ENCODE measurements around the gene ZNF428. TPM values are rescaled to one million over a fixed set of nuclear protein-coding genes. Genes with fewer than 3 reads are reported as not detected.

The ZNF428 gene
- total and polyA plus RNA-seq, 4 donors, result 66.1 to 305 (median 206) TPM

DNA sequence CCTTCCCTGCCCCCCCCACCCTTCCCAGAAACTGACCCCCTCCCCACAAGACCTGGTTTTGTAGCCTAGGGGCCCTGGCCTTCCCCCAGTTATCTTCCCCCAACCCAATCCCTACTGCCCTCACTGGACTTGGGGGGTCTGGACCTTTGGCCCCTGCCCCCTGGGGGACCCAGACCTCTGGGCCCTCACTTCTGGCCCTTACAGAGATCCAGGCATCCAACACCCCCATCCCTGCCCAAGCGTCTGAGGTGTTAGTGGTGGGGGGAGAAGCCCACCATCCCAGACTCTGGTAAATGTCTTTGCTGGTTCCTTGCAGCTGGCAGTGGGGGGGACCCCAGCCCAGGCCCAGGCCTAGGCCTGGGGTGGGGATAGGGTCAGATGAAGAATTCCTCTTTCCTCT, 3.5 kb upstream of the ZNF428 start:
- H3K36me3 ChIP-seq (ENCODE audit: control insufficient read depth, insufficient read depth, low read length), result peaks cover 60% of the 10 kb centered on the region

GRCh38 chr19:43622070-43622469, 2.6 kb upstream of the ZNF428 start:
- Histone ChIP-seq H3K4me1 (ENCODE audit: control insufficient read depth, insufficient read depth, low read length) (peaks cover 30% of the 10 kb centered on the region), H3K27ac (ENCODE audit: low read depth, low read length) (no peak overlapping the region), H3K9me3 (ENCODE audit: control insufficient read depth, insufficient read depth, low read length) (no peaks in the 10 kb centered on the region), H3K4me3 (ENCODE audit: low read depth, low read length) (no peak overlapping the region), H3K27me3 (ENCODE audit: control insufficient read depth, insufficient read depth, low read length) (no peaks in the 10 kb centered on the region), H3K36me3 (ENCODE audit: control insufficient read depth, insufficient read depth, low read length) (peaks cover 53% of the 10 kb centered on the region)
- WGBS (ENCODE audit: insufficient coverage), result 86% methylated on average over 1 of the region's 4 CpGs
- no peak for DNase-seq (ENCODE audit: low read depth in 4 of 6, low spot score in 6 of 6)

More for the DNA sequence above, 3.5 kb upstream of the ZNF428 start:
- WGBS (ENCODE audit: insufficient coverage), result no CpG with 5 or more reads among the region's 1 CpG
- DNase-seq (ENCODE audit: low read depth in 4 of 6, low spot score in 6 of 6), result no peak
- no peak overlapping the region for H3K4me3 ChIP-seq (ENCODE audit: low read depth, low read length)
- no peak overlapping the region for H3K27ac ChIP-seq (ENCODE audit: low read depth, low read length)
- peaks cover 29% of the 10 kb centered on the region for H3K4me1 ChIP-seq (ENCODE audit: control insufficient read depth, insufficient read depth, low read length)
- no peaks in the 10 kb centered on the region for H3K9me3 ChIP-seq (ENCODE audit: control insufficient read depth, insufficient read depth, low read length)
- H3K27me3 ChIP-seq (ENCODE audit: control insufficient read depth, insufficient read depth, low read length), result no peaks in the 10 kb centered on the region

DNA sequence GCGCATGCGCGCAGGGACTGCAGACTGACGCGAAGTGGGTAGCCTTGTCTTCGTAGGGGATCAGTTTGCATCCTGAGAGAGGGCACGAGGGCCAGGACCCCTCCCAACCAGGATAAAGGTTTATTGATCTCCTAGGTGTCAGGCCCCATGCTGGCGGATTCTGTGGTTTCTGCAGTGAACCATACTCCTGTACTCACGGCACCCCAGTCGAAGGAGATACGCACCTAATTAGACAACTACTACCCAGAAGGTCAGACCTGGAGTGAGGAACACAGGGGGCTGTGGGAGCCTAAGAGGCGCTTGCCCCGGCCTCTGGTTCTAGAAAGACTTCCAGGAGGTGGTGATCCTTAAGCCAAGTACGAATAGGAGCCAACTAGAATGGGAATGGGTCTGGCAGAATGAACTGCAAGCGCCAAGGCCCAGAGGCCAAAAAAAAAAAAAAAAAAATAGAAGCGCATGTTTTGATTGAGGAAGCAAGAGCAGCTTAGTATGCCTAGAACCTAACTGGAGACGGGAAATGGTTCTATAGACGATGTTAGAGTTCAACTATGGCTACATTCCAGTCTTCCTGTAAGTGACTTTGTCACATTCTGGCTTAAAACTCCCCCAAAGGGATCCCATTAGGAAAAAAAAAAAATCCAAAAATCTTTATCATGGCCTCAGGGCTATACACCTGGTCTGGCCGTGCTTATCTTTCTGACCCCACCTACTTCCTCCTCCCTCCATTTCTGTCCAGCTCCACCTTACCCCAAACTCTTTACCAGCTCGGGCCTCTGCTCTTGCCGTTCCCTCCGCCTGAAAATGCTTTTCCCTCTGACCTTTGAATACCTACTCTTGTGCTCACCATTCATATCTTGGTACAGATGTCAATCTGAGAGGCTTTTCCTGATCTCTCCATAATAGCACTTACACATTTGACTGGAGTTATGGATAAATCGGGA, 902 bp upstream of the ZNF428 start:
- WGBS (ENCODE audit: insufficient coverage), result 37% methylated on average over 16 of the region's 23 CpGs

GRCh38 chr19:43618921-43619261, 538 bp downstream of the ZNF428 start:
- Histone ChIP-seq H3K4me3 (ENCODE audit: low read depth, low read length) (peak overlapping the region; percentile 82), H3K36me3 (ENCODE audit: control insufficient read depth, insufficient read depth, low read length) (peaks cover 38% of the 10 kb centered on the region), H3K9me3 (ENCODE audit: control insufficient read depth, insufficient read depth, low read length) (no peaks in the 10 kb centered on the region), H3K4me1 (ENCODE audit: control insufficient read depth, insufficient read depth, low read length) (peaks cover 27% of the 10 kb centered on the region), H3K27ac (ENCODE audit: low read depth, low read length) (peak overlapping the region; percentile 98), H3K27me3 (ENCODE audit: control insufficient read depth, insufficient read depth, low read length) (no peaks in the 10 kb centered on the region)
- DNase-seq (ENCODE audit: low read depth in 4 of 6, low spot score in 6 of 6), result peak in 2 of 6 donors; percentile 83 to 88
- WGBS (ENCODE audit: insufficient coverage), result 1% methylated on average over 14 of the region's 14 CpGs

More for the DNA sequence above, 902 bp upstream of the ZNF428 start:
- no peak for DNase-seq (ENCODE audit: low read depth in 4 of 6, low spot score in 6 of 6)
- peak overlapping the region; percentile 98 for H3K27ac ChIP-seq (ENCODE audit: low read depth, low read length)
- H3K4me3 ChIP-seq (ENCODE audit: low read depth, low read length), result peak overlapping the region; percentile 82
- H3K9me3 ChIP-seq (ENCODE audit: control insufficient read depth, insufficient read depth, low read length), result no peaks in the 10 kb centered on the region
- H3K4me1 ChIP-seq (ENCODE audit: control insufficient read depth, insufficient read depth, low read length), result peaks cover 27% of the 10 kb centered on the region
- no peaks in the 10 kb centered on the region for H3K27me3 ChIP-seq (ENCODE audit: control insufficient read depth, insufficient read depth, low read length)
- H3K36me3 ChIP-seq (ENCODE audit: control insufficient read depth, insufficient read depth, low read length), result peaks cover 40% of the 10 kb centered on the region

- H3K4me1 ChIP-seq (ENCODE audit: control insufficient read depth, insufficient read depth, low read length), result peaks cover 27% of the 10 kb centered on the region
- no peak overlapping the region for H3K4me3 ChIP-seq (ENCODE audit: low read depth, low read length)
- H3K27ac ChIP-seq (ENCODE audit: low read depth, low read length), result no peak overlapping the region
- no peaks in the 10 kb centered on the region for H3K9me3 ChIP-seq (ENCODE audit: control insufficient read depth, insufficient read depth, low read length)
- DNase-seq (ENCODE audit: low read depth in 4 of 6, low spot score in 6 of 6), result no peak
- H3K36me3 ChIP-seq (ENCODE audit: control insufficient read depth, insufficient read depth, low read length), result peaks cover 38% of the 10 kb centered on the region
- whole genome bisulfite sequencing (ENCODE audit: insufficient coverage), result 88% methylated on average over 5 of the region's 6 CpGs
- no peaks in the 10 kb centered on the region for H3K27me3 ChIP-seq (ENCODE audit: control insufficient read depth, insufficient read depth, low read length)
Measured at GRCh38 chr19:43616954-43617353, 2.5 kb downstream of the ZNF428 start.

GRCh38 chr19:43616306-43616705, 3.1 kb downstream of the ZNF428 start:
- H3K27me3 ChIP-seq (ENCODE audit: control insufficient read depth, insufficient read depth, low read length), result no peaks in the 10 kb centered on the region
- no peak for DNase-seq (ENCODE audit: low read depth in 4 of 6, low spot score in 6 of 6)
- H3K36me3 ChIP-seq (ENCODE audit: control insufficient read depth, insufficient read depth, low read length), result peaks cover 44% of the 10 kb centered on the region
- no peak overlapping the region for H3K27ac ChIP-seq (ENCODE audit: low read depth, low read length)
- WGBS (ENCODE audit: insufficient coverage), result no CpG with 5 or more reads among the region's 1 CpG
- no peaks in the 10 kb centered on the region for H3K9me3 ChIP-seq (ENCODE audit: control insufficient read depth, insufficient read depth, low read length)
- H3K4me3 ChIP-seq (ENCODE audit: low read depth, low read length), result no peak overlapping the region
- H3K4me1 ChIP-seq (ENCODE audit: control insufficient read depth, insufficient read depth, low read length), result peaks cover 27% of the 10 kb centered on the region

GRCh38 chr19:43612374-43612773, 7.1 kb downstream of the ZNF428 start:
- DNase-seq (ENCODE audit: low read depth in 4 of 6, low spot score in 6 of 6), result no peak
- peaks cover 8% of the 10 kb centered on the region for H3K4me1 ChIP-seq (ENCODE audit: control insufficient read depth, insufficient read depth, low read length)
- H3K9me3 ChIP-seq (ENCODE audit: control insufficient read depth, insufficient read depth, low read length), result no peaks in the 10 kb centered on the region
- no peaks in the 10 kb centered on the region for H3K27me3 ChIP-seq (ENCODE audit: control insufficient read depth, insufficient read depth, low read length)
- no peak overlapping the region for H3K27ac ChIP-seq (ENCODE audit: low read depth, low read length)
- H3K36me3 ChIP-seq (ENCODE audit: control insufficient read depth, insufficient read depth, low read length), result peaks cover 70% of the 10 kb centered on the region
- WGBS (ENCODE audit: insufficient coverage), result 95% methylated on average over 10 of the region's 12 CpGs
- no peak overlapping the region for H3K4me3 ChIP-seq (ENCODE audit: low read depth, low read length)

DNA sequence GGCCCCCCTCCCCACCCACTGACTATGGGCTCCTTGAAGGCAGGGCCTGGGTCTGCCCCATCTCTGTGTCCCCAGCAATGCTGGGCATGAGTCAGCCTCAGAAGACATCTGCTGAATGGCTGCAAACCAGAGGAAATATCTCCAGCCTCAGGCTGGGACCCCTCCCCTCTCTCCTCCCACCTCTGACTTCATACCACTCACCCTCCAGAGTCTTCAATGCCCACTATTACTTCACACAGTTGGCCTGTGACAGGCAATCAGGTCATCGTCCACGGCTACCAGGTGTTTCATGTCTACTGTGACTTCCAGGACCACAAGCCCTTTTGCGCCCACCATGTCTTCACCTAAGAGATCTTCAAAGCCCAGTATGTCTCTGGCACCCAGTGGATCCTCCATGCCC, 7.6 kb downstream of the ZNF428 start, which contains the start of gene SRRM5:
Gene SRRM5, plus strand, starts transcription at position 301 of the 400 bp plus-strand sequence. Its CDS starts 34 bp downstream, at position 335.
- Histone ChIP-seq H3K27ac (ENCODE audit: low read depth, low read length) (no peak within 1 kb of the TSS), H3K27me3 (ENCODE audit: control insufficient read depth, insufficient read depth, low read length) (no peaks in the 10 kb centered on the region), H3K4me1 (ENCODE audit: control insufficient read depth, insufficient read depth, low read length) (peaks cover 5% of the 10 kb centered on the region), H3K36me3 (ENCODE audit: control insufficient read depth, insufficient read depth, low read length) (peaks cover 72% of the 10 kb centered on the region), H3K9me3 (ENCODE audit: control insufficient read depth, insufficient read depth, low read length) (no peaks in the 10 kb centered on the region), H3K4me3 (ENCODE audit: low read depth, low read length) (no peak within 1 kb of the TSS)
- DNase-seq (ENCODE audit: low read depth in 4 of 6, low spot score in 6 of 6), result no peak
- 100% methylated on average over 3 of the region's 3 CpGs for WGBS (ENCODE audit: insufficient coverage)

GRCh38 chr19:43610493-43610892, 8.9 kb downstream of the ZNF428 start:
- peaks cover 5% of the 10 kb centered on the region for H3K4me1 ChIP-seq (ENCODE audit: control insufficient read depth, insufficient read depth, low read length)
- H3K36me3 ChIP-seq (ENCODE audit: control insufficient read depth, insufficient read depth, low read length), result peaks cover 81% of the 10 kb centered on the region
- no peaks in the 10 kb centered on the region for H3K27me3 ChIP-seq (ENCODE audit: control insufficient read depth, insufficient read depth, low read length)
- H3K9me3 ChIP-seq (ENCODE audit: control insufficient read depth, insufficient read depth, low read length), result no peaks in the 10 kb centered on the region
- no peak overlapping the region for H3K4me3 ChIP-seq (ENCODE audit: low read depth, low read length)
- WGBS (ENCODE audit: insufficient coverage), result 25% methylated on average over 1 of the region's 3 CpGs
- no peak overlapping the region for H3K27ac ChIP-seq (ENCODE audit: low read depth, low read length)
- no peak for DNase-seq (ENCODE audit: low read depth in 4 of 6, low spot score in 6 of 6)

DNA sequence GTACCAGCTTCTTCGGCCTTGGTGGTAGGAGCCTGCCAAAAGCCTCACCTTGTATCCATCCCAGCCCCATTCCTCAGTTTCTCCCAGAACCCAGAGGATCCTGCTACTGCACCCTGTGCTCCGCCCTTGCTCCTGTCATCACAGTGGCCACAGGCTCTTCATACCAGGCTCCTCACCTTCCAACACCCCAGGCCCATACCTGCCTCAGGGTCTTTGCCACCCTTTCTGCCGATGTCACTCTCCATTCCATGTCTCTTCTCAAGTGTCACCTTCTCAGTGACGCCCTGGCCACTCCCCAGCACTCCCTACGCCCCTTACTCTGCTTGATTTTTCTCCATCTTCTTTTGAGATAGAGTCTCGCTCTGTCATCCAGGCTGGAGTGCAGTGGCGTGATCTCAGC, 9.6 kb downstream of the ZNF428 start:
- WGBS (ENCODE audit: insufficient coverage), result 80% methylated on average over 6 of the region's 7 CpGs
- no peaks in the 10 kb centered on the region for H3K9me3 ChIP-seq (ENCODE audit: control insufficient read depth, insufficient read depth, low read length)
- H3K4me1 ChIP-seq (ENCODE audit: control insufficient read depth, insufficient read depth, low read length), result peaks cover 5% of the 10 kb centered on the region
- H3K27ac ChIP-seq (ENCODE audit: low read depth, low read length), result no peak overlapping the region
- no peak overlapping the region for H3K4me3 ChIP-seq (ENCODE audit: low read depth, low read length)
- H3K27me3 ChIP-seq (ENCODE audit: control insufficient read depth, insufficient read depth, low read length), result no peaks in the 10 kb centered on the region
- H3K36me3 ChIP-seq (ENCODE audit: control insufficient read depth, insufficient read depth, low read length), result peaks cover 79% of the 10 kb centered on the region
- DNase-seq (ENCODE audit: low read depth in 4 of 6, low spot score in 6 of 6), result no peak
